Measurements from ENCODE around the gene ZBTB16.

ZBTB16 gene

DNA sequence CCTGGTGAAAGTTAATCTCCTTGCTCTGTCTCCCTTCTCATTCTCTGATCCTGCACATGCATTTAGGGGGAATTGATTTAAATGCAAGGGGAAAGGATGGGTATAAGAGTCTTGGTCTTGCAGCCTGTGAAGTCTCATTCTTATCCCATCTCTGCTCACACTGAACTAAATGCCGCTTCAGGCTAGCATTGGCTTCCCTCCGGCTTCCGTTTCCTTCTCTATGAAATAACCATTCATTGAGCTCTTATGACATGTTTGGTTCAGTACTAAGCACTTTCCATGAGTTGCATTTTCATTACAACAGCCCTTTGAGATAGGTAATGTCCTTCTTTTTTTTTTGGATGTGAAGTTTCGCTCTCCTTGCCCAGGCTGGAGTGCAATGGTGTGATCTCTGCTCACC lies 5.6 kb downstream of the ZBTB16 start:
- DNase-seq (ENCODE audit: low read depth), result no peak

GRCh38 chr11:114066046-114066648 lies 6.6 kb downstream of the ZBTB16 start:
- no peak for DNase-seq (ENCODE audit: low read depth)

DNA sequence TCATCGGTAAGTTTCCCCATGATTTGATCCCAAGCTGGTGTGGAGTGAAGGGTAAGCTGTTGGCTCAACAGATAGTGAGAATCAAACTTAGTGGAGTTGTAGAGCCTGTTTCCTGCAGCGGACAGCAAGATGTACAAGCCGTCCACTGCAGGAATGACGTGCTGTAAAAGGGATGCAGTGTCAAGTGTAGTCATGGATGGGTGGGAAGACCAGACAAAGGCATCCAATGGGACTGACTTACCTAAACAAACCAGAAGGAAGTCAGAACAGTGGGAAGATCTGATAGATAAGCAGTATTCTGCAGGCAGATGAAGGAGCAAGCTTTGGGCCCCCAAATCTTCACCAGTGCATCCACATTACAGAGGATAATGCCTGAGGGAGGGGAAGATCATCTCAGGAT lies 8.8 kb downstream of the ZBTB16 start:
- DNase-seq (ENCODE audit: low read depth), result no peak

DNA sequence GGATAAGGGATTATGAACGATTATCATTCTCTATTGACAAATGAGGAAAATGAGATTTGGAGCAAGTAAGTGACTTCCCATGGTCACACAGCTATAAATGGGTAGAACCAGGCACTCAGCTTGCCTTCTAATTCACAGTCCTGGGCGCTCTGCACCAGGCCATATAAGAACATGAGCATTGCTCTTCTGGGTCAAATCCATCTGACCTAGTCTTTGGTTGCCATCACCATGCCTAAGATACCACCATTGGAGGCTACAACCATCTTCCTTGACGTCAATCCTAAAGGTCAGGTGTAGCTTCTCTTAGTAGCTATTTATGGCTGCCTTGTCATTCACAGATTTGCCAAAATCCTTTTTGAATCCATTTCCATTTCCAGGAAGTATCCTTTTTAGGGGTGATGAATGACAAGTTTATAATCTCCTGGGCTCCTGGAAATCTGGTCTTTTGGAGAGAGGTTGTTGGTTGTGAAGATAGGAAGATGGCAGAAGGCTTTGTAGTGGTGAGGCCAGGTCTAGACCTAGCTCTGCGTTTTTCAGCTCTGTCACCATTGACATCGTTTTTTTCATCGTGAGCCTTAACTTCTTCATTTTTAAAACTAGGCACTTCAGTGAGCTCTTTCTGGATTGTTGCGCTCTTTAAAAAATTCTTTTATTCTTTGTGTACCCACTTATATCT lies 11.1 kb downstream of the ZBTB16 start:
- DNase-seq (ENCODE audit: low read depth), result no peak

- no peak for DNase-seq (ENCODE audit: low read depth)
Measured at GRCh38 chr11:114073007-114073827, 13.7 kb downstream of the ZBTB16 start.

- no peak for DNase-seq (ENCODE audit: low read depth)
Measured at GRCh38 chr11:114073828-114074381, 14.4 kb downstream of the ZBTB16 start.

- no peak for DNase-seq (ENCODE audit: low read depth)
Measured at GRCh38 chr11:114074546-114075343, 15.2 kb downstream of the ZBTB16 start.

DNA sequence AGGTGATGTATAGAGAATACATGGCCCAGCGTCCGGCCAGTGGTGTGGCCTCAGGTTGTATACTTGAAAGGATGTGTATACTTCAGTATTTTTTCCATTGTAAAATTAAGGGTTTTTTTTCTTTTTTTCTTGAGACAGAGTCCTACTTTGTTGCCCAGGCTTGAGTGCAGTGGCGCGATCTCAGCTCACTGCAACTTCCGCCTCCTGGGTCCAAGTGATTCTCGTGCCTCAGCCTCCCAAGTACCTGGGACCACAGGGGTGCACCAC lies 15.8 kb downstream of the ZBTB16 start:
- DNase-seq (ENCODE audit: low read depth), result no peak

- peak; percentile 49 for DNase-seq (ENCODE audit: low read depth)
Measured at GRCh38 chr11:114075891-114076441, 16.5 kb downstream of the ZBTB16 start.

GRCh38 chr11:114076921-114077331 lies 17.4 kb downstream of the ZBTB16 start:
- no peak for DNase-seq (ENCODE audit: low read depth)

DNA sequence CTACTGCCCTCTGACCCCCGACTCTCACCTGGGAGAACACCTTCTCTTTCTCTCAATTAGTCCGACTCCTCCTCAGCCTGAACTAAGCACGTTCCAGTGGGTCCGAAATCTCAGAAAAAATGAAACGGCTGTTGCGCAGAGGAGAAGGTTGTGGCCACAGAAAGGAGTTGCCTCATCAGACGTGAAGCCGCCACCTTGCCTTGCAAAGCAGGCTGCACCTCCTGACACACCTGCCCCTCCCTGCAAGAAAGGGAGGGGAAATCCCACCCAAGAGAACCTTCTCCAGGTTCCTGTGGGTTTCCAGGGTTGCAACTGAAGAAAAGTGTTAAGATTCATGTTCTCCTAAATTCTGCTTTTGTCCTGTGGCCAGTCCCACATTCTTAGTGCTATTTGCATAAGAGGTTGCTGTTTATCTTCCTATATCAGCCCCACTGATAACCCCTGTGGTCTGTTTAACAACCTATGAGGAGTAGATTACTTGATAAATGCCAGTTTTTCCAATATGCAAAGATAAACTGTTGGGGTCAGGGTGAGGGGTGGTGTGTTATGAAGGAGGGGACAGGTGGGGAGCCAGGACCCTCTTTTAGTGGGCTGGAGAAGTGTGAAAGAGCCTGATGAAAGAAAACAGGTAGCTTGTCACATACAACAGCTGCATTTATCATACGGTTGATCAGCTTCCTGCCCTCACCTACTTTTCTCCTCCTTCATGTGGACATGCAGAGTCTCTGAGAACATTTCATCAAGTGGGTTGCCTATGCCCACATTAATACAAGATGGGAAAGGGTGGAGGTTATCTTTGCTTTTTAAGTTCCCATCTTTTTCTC lies 18.2 kb downstream of the ZBTB16 start:
- no peak for DNase-seq (ENCODE audit: low read depth)

DNA sequence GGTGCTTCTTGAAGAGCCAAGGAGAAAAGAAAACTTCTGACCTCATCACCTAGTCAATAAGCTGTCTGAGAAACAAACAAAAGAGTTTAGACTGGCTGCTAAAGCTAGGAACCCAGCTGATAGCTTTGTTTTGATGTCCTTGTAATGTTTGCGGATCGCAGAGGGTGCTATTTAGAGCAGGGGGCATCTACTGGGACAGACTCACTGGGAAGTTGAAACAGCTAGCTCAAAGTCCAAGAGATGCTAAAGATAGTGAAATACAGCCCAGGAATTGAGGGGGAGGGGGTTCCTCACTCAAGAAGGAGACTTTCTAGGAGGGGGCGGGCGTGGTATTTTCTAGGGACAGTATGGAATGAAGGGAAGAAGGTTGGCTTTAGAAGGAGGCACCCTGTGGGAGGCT lies 18.9 kb downstream of the ZBTB16 start:
- no peak for DNase-seq (ENCODE audit: low read depth)

DNA sequence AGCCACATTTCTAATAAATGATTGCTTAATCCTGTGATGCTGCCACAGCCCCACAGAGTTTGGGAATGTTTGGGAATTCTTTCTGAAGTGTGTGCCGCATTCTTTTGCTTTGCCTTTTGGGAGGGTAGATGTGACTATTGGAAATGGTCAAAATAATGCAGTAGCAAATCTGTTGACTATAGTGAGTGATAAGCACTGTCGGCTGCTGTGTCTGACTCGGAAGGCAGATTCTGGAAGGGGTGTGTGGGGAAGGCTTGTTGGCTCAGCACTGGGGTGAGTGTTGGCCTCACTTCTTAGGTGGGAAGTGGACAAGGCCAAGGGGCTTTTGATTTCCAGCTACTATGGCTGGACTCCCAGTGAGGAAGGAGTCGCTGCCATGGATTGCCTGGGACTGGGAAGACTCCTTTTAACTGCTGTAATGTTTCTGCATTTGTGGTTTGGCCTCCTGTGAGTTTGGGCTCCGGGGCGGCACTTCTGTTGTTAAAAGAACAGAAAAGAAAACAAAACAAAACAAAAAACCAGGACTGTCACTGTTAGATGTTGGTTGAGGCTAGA lies 20.1 kb downstream of the ZBTB16 start:
- no peak for DNase-seq (ENCODE audit: low read depth)

DNA sequence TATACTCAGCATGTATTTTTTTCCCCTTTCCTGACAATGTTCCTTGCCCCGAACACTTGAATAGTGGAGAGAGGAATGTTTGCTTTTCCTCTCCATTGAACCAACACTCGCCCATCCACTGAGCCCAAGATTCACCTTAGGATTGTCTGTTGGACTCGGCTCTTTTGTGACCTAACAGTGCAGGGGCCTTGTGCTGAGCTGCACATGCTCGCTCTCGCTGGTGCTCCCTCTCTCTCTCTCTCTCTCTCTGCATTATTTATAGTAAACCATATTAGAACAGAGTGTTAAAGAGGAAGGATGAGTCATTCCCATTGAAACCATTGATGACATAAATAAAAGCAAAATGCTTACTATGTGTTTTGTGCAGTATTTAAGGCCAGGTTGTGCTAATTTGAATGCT lies 20.7 kb downstream of the ZBTB16 start:
- no peak for DNase-seq (ENCODE audit: low read depth)

DNA sequence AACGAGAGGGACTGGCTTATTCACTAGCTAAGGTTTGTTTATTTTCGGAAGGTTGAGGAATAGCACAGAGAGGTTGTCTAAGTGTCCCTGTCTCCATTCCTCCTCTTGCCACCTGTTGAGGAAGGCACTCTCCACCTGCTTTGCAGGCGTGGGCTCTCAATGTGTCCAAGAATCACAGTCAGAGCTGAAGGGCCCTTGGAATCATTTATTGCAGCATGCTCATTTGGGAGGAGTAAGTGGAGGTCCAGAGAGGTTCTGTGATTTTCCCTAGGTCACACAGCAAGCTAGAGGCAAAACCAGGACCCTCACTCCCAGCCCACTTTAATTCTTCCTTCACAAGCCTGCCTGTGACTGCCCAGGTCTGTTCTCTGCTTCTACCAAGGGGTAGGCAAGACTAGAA lies 21.3 kb downstream of the ZBTB16 start:
- no peak for DNase-seq (ENCODE audit: low read depth)

DNA sequence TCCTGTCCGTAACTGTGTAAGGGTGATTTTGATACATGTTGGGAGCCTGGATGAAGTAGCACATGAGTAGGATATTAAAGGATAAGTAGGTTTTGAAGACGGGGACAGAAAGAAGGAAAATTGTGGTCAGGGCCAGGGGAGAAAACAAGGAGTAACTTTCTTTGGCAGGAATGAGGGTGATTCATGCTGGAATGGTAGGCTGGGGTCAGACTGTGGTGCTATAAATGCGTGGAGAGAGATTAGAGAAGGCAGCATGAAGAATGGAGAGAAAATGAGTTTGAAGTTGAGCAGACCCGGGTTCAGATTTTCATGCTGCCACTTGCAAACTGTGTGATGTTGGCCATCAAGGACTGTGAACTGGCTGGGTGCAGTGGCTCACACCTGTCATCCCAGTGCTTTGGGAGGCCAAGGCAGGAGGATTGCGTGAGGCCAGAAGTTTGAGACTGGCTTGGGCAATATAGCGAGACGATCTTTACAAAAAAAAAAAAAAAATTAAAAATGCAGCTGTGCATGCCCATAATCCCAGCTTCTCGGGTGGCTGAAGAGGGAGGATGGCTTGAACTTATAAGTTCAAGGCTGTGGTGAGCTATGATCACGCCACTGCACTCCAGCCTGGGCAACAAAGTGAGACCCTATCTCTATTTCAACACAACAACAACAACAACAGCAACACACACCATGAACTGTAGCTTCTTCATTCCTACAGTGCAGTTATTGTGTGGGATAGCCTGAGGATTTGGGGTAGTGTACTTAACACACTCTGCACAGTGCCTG lies 22.3 kb downstream of the ZBTB16 start:
- DNase-seq (ENCODE audit: low read depth), result no peak

DNA sequence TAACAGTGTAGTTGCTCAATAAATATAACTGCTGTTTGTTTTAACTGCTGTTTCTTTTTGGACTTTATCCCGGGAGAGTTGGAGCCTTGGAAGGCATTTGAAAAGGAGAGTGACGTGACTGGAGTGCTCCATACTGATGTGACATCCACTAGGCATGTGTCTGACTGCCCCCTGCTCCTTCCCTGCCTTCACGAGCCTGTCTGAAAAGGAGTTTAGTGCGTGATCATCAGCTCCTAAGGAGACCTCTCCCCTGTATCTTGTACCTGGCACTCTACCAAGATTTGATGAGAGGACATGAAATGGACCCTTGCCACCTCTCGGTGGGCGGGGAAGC lies 22.9 kb downstream of the ZBTB16 start:
- DNase-seq (ENCODE audit: low read depth), result no peak

GRCh38 chr11:114082767-114083181 lies 23.3 kb downstream of the ZBTB16 start:
- no peak for DNase-seq (ENCODE audit: low read depth)

GRCh38 chr11:114083391-114084252 lies 24.1 kb downstream of the ZBTB16 start:
- DNase-seq (ENCODE audit: low read depth), result no peak

Measured in ELR (cell line).